Stimulated activated CD4-positive, alpha-beta T cell treated with anti-CD3 and anti-CD28 coated beads, Interleukin-1b, Interleukin-23, amount 100 ng/mL, for 48 hours (primary cell): ENCODE measurements around the gene NAA60.
"Not testable (repeated sequence)": the region's sequence is repeated elsewhere in the genome, so short reads cannot be mapped to it uniquely, and the experiment has no call there.

Experiments used
- DNase-seq: peaks from one replicate; pipeline ENCODE4 v3.0.0-alpha.2; 2020

Gene NAA60

GRCh38 chr16:3465301-3465700, 21.8 kb downstream of the NAA60 start:
- no peak for DNase-seq

GRCh38 chr16:3465911-3466584, 22.6 kb downstream of the NAA60 start:
- DNase-seq = no peak

- no peak for DNase-seq
These were observed 23.7 kb downstream of the NAA60 start for GRCh38 chr16:3467182-3467581.

GRCh38 chr16:3467921-3468320, 24.4 kb downstream of the NAA60 start:
- no peak for DNase-seq

- DNase-seq = no peak
These were observed 25.0 kb downstream of the NAA60 start for GRCh38 chr16:3468501-3468900.

- no peak for DNase-seq
These were observed 26.3 kb downstream of the NAA60 start for GRCh38 chr16:3469736-3470135.

GRCh38 chr16:3470723-3471122, 27.2 kb downstream of the NAA60 start:
- no peak for DNase-seq

GRCh38 chr16:3471518-3472176, 28.2 kb downstream of the NAA60 start:
- DNase-seq = no peak

GRCh38 chr16:3472878-3473595, 29.6 kb downstream of the NAA60 start:
- peak; percentile 19 for DNase-seq

- not testable (repeated sequence) for DNase-seq
These were observed 30.1 kb downstream of the NAA60 start for GRCh38 chr16:3473596-3473943.

GRCh38 chr16:3474136-3474779, 30.8 kb downstream of the NAA60 start:
- DNase-seq = no peak

- not testable (repeated sequence) for DNase-seq
These were observed 31.4 kb downstream of the NAA60 start for GRCh38 chr16:3474870-3475269.

- DNase-seq = no peak
These were observed 32.3 kb downstream of the NAA60 start for GRCh38 chr16:3475604-3476375.

GRCh38 chr16:3476409-3476808, 32.9 kb downstream of the NAA60 start:
- DNase-seq = no peak

GRCh38 chr16:3478242-3478925, 34.9 kb downstream of the NAA60 start:
- no peak for DNase-seq

GRCh38 chr16:3479654-3480216, 36.3 kb downstream of the NAA60 start:
- no peak for DNase-seq

- no peak for DNase-seq
These were observed 37.6 kb downstream of the NAA60 start for GRCh38 chr16:3480901-3481695.

- DNase-seq = no peak
These were observed 38.5 kb downstream of the NAA60 start for GRCh38 chr16:3481696-3482658.

GRCh38 chr16:3482659-3483241, 39.3 kb downstream of the NAA60 start:
- no peak for DNase-seq
